HG02678 (cell line): ENCODE results near the gene ZCCHC14.
"Not testable (repeated sequence)": the region's sequence is repeated elsewhere in the genome, so short reads cannot be mapped to it uniquely, and the experiment has no call there.

ENCODE experiments used
- ATAC-seq: cut with Tn5 transposase; IDR thresholded peaks from one replicate; pipeline ENCODE4 v1.9.1; 2021; ENCODE audit warnings: mild to moderate bottlenecking, moderate library complexity; ENCODE audit not compliant: unreplicated experiment

ZCCHC14 gene

GRCh38 chr16:87412371-87412995 is 80.3 kb downstream of the ZCCHC14 start:
- no peak for ATAC-seq

GRCh38 chr16:87411375-87412271 is 81.2 kb downstream of the ZCCHC14 start:
- no peak for ATAC-seq

GRCh38 chr16:87410968-87411367 is 81.9 kb downstream of the ZCCHC14 start:
- ATAC-seq: no peak

GRCh38 chr16:87410530-87410929 is 82.3 kb downstream of the ZCCHC14 start:
- ATAC-seq: no peak

GRCh38 chr16:87409781-87410180 is 83.0 kb downstream of the ZCCHC14 start:
- ATAC-seq: no peak

- ATAC-seq: no peak
Measured at GRCh38 chr16:87409153-87409552, 83.7 kb downstream of the ZCCHC14 start.

- no peak for ATAC-seq
Measured at GRCh38 chr16:87407511-87408112, 85.2 kb downstream of the ZCCHC14 start.

GRCh38 chr16:87406495-87407088 is 86.2 kb downstream of the ZCCHC14 start:
- no peak for ATAC-seq

- ATAC-seq: no peak
Measured at GRCh38 chr16:87404764-87405625, 87.8 kb downstream of the ZCCHC14 start.

GRCh38 chr16:87395181-87395842 is 97.5 kb downstream of the ZCCHC14 start:
- ATAC-seq: no peak

- no peak for ATAC-seq
Measured at GRCh38 chr16:87393680-87394055, 99.2 kb downstream of the ZCCHC14 start.

GRCh38 chr16:87392821-87393679 is 99.8 kb downstream of the ZCCHC14 start:
- no peak for ATAC-seq

- peak; percentile 71 for ATAC-seq
Measured at GRCh38 chr16:87391950-87392820, 100.6 kb downstream of the ZCCHC14 start, which contains the start of gene MAP1LC3B. TSS of gene MAP1LC3B (plus strand) at chr16:87392336. CDS start at chr16:87392428, 92 bp downstream.

- no peak for ATAC-seq
Measured at GRCh38 chr16:87391324-87391949, 101.4 kb downstream of the ZCCHC14 start.

GRCh38 chr16:87390641-87391323 is 102.0 kb downstream of the ZCCHC14 start:
- ATAC-seq: no peak

- ATAC-seq: not testable (repeated sequence)
Measured at GRCh38 chr16:87389914-87390313, 102.9 kb downstream of the ZCCHC14 start.

- ATAC-seq: no peak
Measured at GRCh38 chr16:87389245-87389644, 103.6 kb downstream of the ZCCHC14 start.
